GM12801 (cell line): Measurements from ENCODE around the gene KLHL22.

Experiments used
- CTCF ChIP-seq: IDR thresholded peaks from one replicate; pipeline ENCODE4 v1.5.1; 2011; ENCODE audit warnings: control low read depth; ENCODE audit not compliant: insufficient read length; ENCODE audit errors: extremely low read depth

KLHL22 gene

GRCh38 chr22:20420157-20420842 lies 75.3 kb downstream of the KLHL22 start:
- TF ChIP-seq CTCF: no peak

- TF ChIP-seq CTCF: no peak
These were observed 76.0 kb downstream of the KLHL22 start for GRCh38 chr22:20419664-20419951.

- TF ChIP-seq CTCF: no peak
These were observed 77.3 kb downstream of the KLHL22 start for GRCh38 chr22:20418211-20418788.

GRCh38 chr22:20414450-20414849 lies 81.1 kb downstream of the KLHL22 start:
- TF ChIP-seq CTCF: no peak

GRCh38 chr22:20414059-20414440 lies 81.5 kb downstream of the KLHL22 start:
- TF ChIP-seq CTCF: no peak

GRCh38 chr22:20413217-20414058 lies 82.2 kb downstream of the KLHL22 start:
- no peak for TF ChIP-seq CTCF

GRCh38 chr22:20412474-20413216 lies 83.0 kb downstream of the KLHL22 start:
- no peak for TF ChIP-seq CTCF
